K562 (cell line): Measurements from ENCODE around the gene SLC39A13. TPM values are rescaled to one million over a fixed set of nuclear protein-coding genes. Genes with fewer than 3 reads are reported as not detected.
A peak's percentile ranks its signal among the peaks of the same experiment; 100 is the strongest.

Source experiments
- BRD4 ChIP-seq: fragments of 200-600 bp; sonication (generic); IDR thresholded peaks from 2 replicates; pipeline ENCODE4 v1.6.1; 2017; ENCODE audit warnings: inconsistent platforms
- CBX2 ChIP-seq: fragments of 200-600 bp; sonication (generic); IDR thresholded peaks from one replicate; pipeline ENCODE4 v1.6.1; 2012; ENCODE audit warnings: mild to moderate bottlenecking, low read length, inconsistent platforms; ENCODE audit not compliant: insufficient read depth, poor library complexity, severe bottlenecking
- E4F1 ChIP-seq: fragments of 250-450 bp; sonication (Bioruptor Pico); IDR thresholded peaks from 2 replicates; pipeline ENCODE4 v1.5.0; 2021; ENCODE audit warnings: mild to moderate bottlenecking, borderline replicate concordance
- EP300 ChIP-seq: IDR thresholded peaks from 2 replicates; pipeline ENCODE4 v1.6.1; 2012; ENCODE audit warnings: low read length, improper control_type of control experiment
- ERF ChIP-seq: fragments of 450-650 bp; formaldehyde crosslinking; IDR thresholded peaks from 2 replicates; pipeline ENCODE4 v1.4.0; 2020; ENCODE audit warnings: mild to moderate bottlenecking, mixed read lengths
- HBP1 ChIP-seq: fragments of 450-650 bp; formaldehyde crosslinking; IDR thresholded peaks from 2 replicates; pipeline ENCODE4 v1.4.0; 2022; ENCODE audit warnings: missing genetic modification characterization
- NKRF ChIP-seq: fragments of 450-650 bp; IDR thresholded peaks from 2 replicates; pipeline ENCODE4 v1.6.1; 2016; ENCODE audit warnings: borderline replicate concordance
- PHB2 ChIP-seq: fragments of 450-650 bp; IDR thresholded peaks from 2 replicates; pipeline ENCODE4 v1.6.1; 2017; ENCODE audit warnings: low read depth
- ZKSCAN1 ChIP-seq: fragments of 150-350 bp; IDR thresholded peaks from 2 replicates; pipeline ENCODE4 v1.6.1; 2016; ENCODE audit warnings: low read depth, low read length
- ZNF561 ChIP-seq: fragments of 450-650 bp; formaldehyde crosslinking; conservative IDR thresholded peaks from 2 replicates; pipeline ENCODE4 v1.4.0; 2020; ENCODE audit warnings: mild to moderate bottlenecking, moderate library complexity
- polyA plus RNA-seq, 8 experiments: library from polyadenylated mRNA; depleted of rRNA in 4 of 8; stranded (reverse) in 5 of 8; unstranded in 3 of 8; fragments of >200 nt; fragmentation: Nextera tagmentation in 2 of 8; fragmentation: Illumina TruSeq in 1 of 8; extraction: Ambion mirVana in 2 of 8; extraction: Trizol in 1 of 8; gene quantifications; 2 replicates each; pipeline versions ENCODE4 v1.2.1 to v1.2.3, GENCODE V29; 2011 to 2014; ENCODE audit warnings: inconsistent platforms in 1 of 8, missing spikeins in 1 of 8
- total RNA-seq, 7 experiments: library from RNA; depleted of rRNA in 6 of 7; stranded (reverse); fragments of >200 nt in 6 of 7; fragmentation: Illumina TruSeq in 2 of 7; extraction: Trizol in 2 of 7; gene quantifications; 2 replicates each; pipeline versions ENCODE4 v1.2.1 to v1.2.3, GENCODE V29; 2011 to 2021; ENCODE audit warnings: low replicate concordance in 1 of 7
- TF ChIP-seq, protein P1 (sequence below): fragments of 250-450 bp; sonication (Bioruptor Pico); IDR thresholded peaks from 2 replicates; pipeline ENCODE4 v1.9.0; 2021; ENCODE audit warnings: mild to moderate bottlenecking, inconsistent platforms
- TF ChIP-seq, protein P2 (sequence below): fragments of 250-450 bp; sonication (Bioruptor Pico); IDR thresholded peaks from 2 replicates; pipeline ENCODE4 v1.8.0; 2021; ENCODE audit warnings: moderate library complexity, mild to moderate bottlenecking, inconsistent platforms
- TF ChIP-seq, protein P3 (sequence below): fragments of 450-650 bp; formaldehyde crosslinking; IDR thresholded peaks from 2 replicates; pipeline ENCODE4 v1.4.0; 2020; ENCODE audit warnings: mild to moderate bottlenecking, moderate library complexity

The SLC39A13 gene
- total and polyA plus RNA-seq, 9 of the 15 experiments (the other 6 are each of a cell fraction or from before 2014, with no cell fraction given), result 0.17 to 15.9 (median 3.2) TPM

DNA sequence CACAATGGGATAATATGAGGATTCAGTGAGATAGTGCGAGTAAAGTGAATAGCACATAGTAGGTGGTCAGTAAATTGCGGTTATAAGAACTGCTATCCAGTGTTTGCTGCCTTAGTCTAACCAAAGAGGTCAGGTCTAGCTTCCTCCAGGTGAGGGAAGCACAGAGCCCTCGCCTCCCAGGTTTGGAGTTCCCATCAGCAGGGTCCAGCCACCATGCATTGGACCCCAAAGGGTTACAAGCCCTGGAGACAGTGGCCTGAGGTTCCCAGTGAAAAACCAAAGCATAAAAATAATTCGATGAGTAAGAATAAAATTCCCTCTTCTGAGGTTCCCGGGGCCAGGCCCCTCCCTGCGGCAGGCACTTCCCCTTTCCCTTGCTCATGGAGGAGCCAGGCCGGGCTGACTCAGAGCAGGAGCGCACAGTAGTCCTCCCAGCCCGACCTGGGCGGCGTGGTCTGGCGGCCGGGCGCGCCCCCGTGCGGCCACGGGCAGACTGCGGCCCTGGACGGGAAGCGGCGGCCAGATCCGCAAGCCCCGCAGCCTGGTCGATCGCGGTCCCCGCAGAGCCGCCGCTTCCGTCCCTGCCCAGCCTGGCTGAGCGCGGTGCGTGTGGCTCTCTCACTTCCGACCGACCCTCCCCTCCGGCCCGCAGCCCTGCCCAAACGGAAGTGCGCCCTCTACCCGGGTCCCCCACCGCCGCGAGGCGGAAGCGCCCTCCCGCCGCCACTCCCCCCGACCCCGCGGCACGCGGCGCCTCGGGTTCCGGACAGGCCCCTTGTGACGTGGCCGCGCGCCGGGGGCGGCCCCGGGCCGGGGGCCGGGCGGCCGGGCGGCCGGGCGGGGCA, at the start of gene SLC39A13 (continued):
- TF ChIP-seq, protein P1, sequence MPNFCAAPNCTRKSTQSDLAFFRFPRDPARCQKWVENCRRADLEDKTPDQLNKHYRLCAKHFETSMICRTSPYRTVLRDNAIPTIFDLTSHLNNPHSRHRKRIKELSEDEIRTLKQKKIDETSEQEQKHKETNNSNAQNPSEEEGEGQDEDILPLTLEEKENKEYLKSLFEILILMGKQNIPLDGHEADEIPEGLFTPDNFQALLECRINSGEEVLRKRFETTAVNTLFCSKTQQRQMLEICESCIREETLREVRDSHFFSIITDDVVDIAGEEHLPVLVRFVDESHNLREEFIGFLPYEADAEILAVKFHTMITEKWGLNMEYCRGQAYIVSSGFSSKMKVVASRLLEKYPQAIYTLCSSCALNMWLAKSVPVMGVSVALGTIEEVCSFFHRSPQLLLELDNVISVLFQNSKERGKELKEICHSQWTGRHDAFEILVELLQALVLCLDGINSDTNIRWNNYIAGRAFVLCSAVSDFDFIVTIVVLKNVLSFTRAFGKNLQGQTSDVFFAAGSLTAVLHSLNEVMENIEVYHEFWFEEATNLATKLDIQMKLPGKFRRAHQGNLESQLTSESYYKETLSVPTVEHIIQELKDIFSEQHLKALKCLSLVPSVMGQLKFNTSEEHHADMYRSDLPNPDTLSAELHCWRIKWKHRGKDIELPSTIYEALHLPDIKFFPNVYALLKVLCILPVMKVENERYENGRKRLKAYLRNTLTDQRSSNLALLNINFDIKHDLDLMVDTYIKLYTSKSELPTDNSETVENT, result peak; percentile 93
- TF ChIP-seq ZKSCAN1, result peak; percentile 99
- no peak for TF ChIP-seq CBX2
- peak; percentile 61; the same call in 1 of the 2 replicates for TF ChIP-seq BRD4
- TF ChIP-seq NKRF, result no peak
- TF ChIP-seq, protein P2, sequence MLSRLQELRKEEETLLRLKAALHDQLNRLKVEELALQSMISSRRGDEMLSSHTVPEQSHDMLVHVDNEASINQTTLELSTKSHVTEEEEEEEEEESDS (CRISPR knock-in tag), result no peak
- no peak; the same call in none of the 2 replicates for TF ChIP-seq EP300
- no peak for TF ChIP-seq E4F1 (CRISPR knock-in tag)
- TF ChIP-seq, protein P3, sequence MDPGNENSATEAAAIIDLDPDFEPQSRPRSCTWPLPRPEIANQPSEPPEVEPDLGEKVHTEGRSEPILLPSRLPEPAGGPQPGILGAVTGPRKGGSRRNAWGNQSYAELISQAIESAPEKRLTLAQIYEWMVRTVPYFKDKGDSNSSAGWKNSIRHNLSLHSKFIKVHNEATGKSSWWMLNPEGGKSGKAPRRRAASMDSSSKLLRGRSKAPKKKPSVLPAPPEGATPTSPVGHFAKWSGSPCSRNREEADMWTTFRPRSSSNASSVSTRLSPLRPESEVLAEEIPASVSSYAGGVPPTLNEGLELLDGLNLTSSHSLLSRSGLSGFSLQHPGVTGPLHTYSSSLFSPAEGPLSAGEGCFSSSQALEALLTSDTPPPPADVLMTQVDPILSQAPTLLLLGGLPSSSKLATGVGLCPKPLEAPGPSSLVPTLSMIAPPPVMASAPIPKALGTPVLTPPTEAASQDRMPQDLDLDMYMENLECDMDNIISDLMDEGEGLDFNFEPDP (CRISPR knock-in tag), result no peak
- no peak for TF ChIP-seq PHB2
- no peak; the same call in 1 of the 2 replicates for TF ChIP-seq ERF (CRISPR knock-in tag)
- TF ChIP-seq HBP1 (CRISPR knock-in tag), result no peak
- no peak for TF ChIP-seq ZNF561 (CRISPR knock-in tag)
